ENCODE results near the gene GSX1. TPM values are rescaled to one million over a fixed set of nuclear protein-coding genes. Genes with fewer than 3 reads are reported as not detected.

GSX1 gene
- total and polyA plus RNA-seq, 2 donors (not counting 3 experiments of a cell fraction or from before 2014, with no cell fraction given), result not detected

DNA sequence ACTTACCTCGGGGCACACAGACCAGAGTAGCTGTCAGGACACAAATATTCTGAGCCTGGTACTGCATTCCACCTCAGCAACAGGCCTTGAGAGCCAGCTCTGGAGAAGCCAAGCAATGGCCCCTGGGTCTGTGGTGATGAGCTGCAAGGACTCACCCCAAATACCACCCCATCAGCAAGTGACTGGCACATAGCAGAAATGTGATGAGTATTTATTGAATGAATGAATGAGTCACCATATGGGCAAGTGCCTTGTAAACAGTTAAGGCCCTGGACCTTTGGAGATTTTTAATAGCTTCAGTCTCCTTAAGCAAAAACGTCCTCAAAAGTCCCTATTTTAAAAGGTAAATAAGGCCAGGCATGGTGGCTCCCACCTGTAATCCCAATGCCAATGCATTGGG lies 18.2 kb downstream of the GSX1 start:
- Histone ChIP-seq H3K9me1 (replicated peaks; ENCODE audit: control insufficient read depth, extremely low read depth, insufficient read depth, low read length) (no peaks in the 10 kb centered on the region), H4K20me1 (replicated peaks; ENCODE audit: control insufficient read depth, extremely low read depth, insufficient read depth, low read length) (no peaks in the 10 kb centered on the region), H3K4me3 (replicated peaks in 1 of 3; ENCODE audit: insufficient read depth in 1 of 3, low read depth in 1 of 3, low read length in 3 of 3) (no peak overlapping the region), H3K4me2 (ENCODE audit: insufficient read depth, low read length) (no peak overlapping the region), H3K9ac (replicated peaks; ENCODE audit: extremely low read depth, insufficient read depth, low read length) (no peak overlapping the region), H3K27ac (ENCODE audit: insufficient read depth, low read depth, low read length) (no peak overlapping the region), H3K27me3 (ENCODE audit: control insufficient read depth in 2 of 2, insufficient read depth in 2 of 2, low read length in 2 of 2) (peaks cover 4 to 9% of the 10 kb centered on the region in 2 experiments), H3K79me2 (ENCODE audit: control insufficient read depth, insufficient read depth, low read length) (no peaks in the 10 kb centered on the region), H3K9me3 (replicated peaks; ENCODE audit: control insufficient read depth, insufficient read depth, low read length) (no peaks in the 10 kb centered on the region), H3K36me3 (ENCODE audit: control insufficient read depth in 2 of 2, extremely low read depth in 1 of 2, insufficient read depth in 2 of 2, low read length in 2 of 2) (no peaks in the 10 kb centered on the region), H3K4me1 (ENCODE audit: control insufficient read depth, extremely low read depth, insufficient read depth, low read length) (no peaks in the 10 kb centered on the region), H2AFZ (ENCODE audit: low read depth, low read length) (no peak overlapping the region)
- POLR2A ChIA-PET, result no interaction called here
- intact Hi-C loops (cut with micrococcal nuclease) (no loop called here), dilution Hi-C loops (cut with MboI; ENCODE audit: extremely low pct_ligation_motif_present, low sequenced_read_pairs) (no loop called here)
- FAIRE-seq (no peak), DNase-seq (ENCODE audit: low read depth, low spot score) (no peak)
- BruUV-seq (replicated peaks), result no TSS peak
- TF ChIP-seq POLR2A (IDR thresholded peaks at IDR 0.05; ENCODE audit: low read depth, low read length) (no peak), JUN (IDR thresholded peaks at IDR 0.05; ENCODE audit: borderline replicate concordance, insufficient read depth, insufficient read length, low read depth) (no peak), EZH2 (IDR thresholded peaks at IDR 0.05; ENCODE audit: borderline replicate concordance, low read depth, low read length, severe bottlenecking) (no peak), GATA2 (IDR thresholded peaks at IDR 0.05; ENCODE audit: insufficient read depth, insufficient read length, low read depth, low read length) (no peak), POLR2AphosphoS5 (IDR thresholded peaks at IDR 0.05; ENCODE audit: insufficient read depth, low read depth, low read length) (no peak), MYC (IDR thresholded peaks at IDR 0.05; ENCODE audit: low read depth, low read length) (no peak), FOS (IDR thresholded peaks at IDR 0.05; ENCODE audit: borderline replicate concordance, insufficient read depth, low read length) (no peak)
- TF ChIP-seq, protein P1, sequence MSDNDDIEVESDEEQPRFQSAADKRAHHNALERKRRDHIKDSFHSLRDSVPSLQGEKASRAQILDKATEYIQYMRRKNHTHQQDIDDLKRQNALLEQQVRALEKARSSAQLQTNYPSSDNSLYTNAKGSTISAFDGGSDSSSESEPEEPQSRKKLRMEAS (IDR thresholded peaks at IDR 0.05; ENCODE audit: insufficient read depth, insufficient read length), result no peak
- TF ChIP-seq, protein P2, sequence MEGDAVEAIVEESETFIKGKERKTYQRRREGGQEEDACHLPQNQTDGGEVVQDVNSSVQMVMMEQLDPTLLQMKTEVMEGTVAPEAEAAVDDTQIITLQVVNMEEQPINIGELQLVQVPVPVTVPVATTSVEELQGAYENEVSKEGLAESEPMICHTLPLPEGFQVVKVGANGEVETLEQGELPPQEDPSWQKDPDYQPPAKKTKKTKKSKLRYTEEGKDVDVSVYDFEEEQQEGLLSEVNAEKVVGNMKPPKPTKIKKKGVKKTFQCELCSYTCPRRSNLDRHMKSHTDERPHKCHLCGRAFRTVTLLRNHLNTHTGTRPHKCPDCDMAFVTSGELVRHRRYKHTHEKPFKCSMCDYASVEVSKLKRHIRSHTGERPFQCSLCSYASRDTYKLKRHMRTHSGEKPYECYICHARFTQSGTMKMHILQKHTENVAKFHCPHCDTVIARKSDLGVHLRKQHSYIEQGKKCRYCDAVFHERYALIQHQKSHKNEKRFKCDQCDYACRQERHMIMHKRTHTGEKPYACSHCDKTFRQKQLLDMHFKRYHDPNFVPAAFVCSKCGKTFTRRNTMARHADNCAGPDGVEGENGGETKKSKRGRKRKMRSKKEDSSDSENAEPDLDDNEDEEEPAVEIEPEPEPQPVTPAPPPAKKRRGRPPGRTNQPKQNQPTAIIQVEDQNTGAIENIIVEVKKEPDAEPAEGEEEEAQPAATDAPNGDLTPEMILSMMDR (IDR thresholded peaks at IDR 0.05; ENCODE audit: extremely low read depth in 1 of 2, insufficient read depth in 1 of 2, low read depth in 1 of 2, low read length in 2 of 2), result no peak
- CTCF ChIA-PET, result interaction anchor here (1.0 to 2.9 kb wide), 3 partner anchors 12 to 277 kb away, joined by 4 to 17 read pairs (median 5); no protein-coding TSS in a partner anchor

Measured in endothelial cell of umbilical vein (primary cell).